Esophagus muscularis mucosa (tissue), 4 donors: ENCODE results near the gene TRIAP1. TPM values are rescaled to one million over a fixed set of nuclear protein-coding genes. Genes with fewer than 3 reads are reported as not detected.

Experiments
- DNase-seq: peaks from one replicate; pipeline ENCODE4 v3.0.0-alpha.2; 2017; ENCODE audit errors: extremely low spot score
- H3K27ac ChIP-seq, 4 donors: fragments of 200-600 bp; sonication (generic); replicated peaks in 1 of 4; 1 replicate in 3 of 4; 2 replicates in 1 of 4; pipeline ENCODE4 v1.5.1; 2016 to 2019; ENCODE audit warnings: mild to moderate bottlenecking in 1 of 4
- H3K27me3 ChIP-seq, 4 donors: fragments of 200-600 bp; sonication (generic); one replicate each; pipeline versions ENCODE4 v1.5.1 to v1.6.0; 2016 to 2019
- H3K36me3 ChIP-seq, 4 donors: fragments of 200-600 bp; sonication (generic); one replicate each; pipeline ENCODE4 v1.5.1; 2016 to 2019
- H3K4me1 ChIP-seq, 4 donors: fragments of 200-600 bp; sonication (generic); one replicate each; pipeline ENCODE4 v1.5.1; 2016 to 2019
- H3K4me3 ChIP-seq, 4 donors: fragments of 200-600 bp; sonication (generic); 1 replicate in 2 of 4; 2 replicates in 2 of 4; pipeline ENCODE4 v1.5.1; 2016 to 2019; ENCODE audit warnings: mild to moderate bottlenecking in 4 of 4, moderate library complexity in 1 of 4
- H3K9me3 ChIP-seq, 4 donors: fragments of 200-600 bp; sonication (generic); 1 replicate in 3 of 4; 2 replicates in 1 of 4; pipeline ENCODE4 v1.5.1; 2016 to 2019
- CTCF ChIP-seq, 3 experiments: fragments of 200-600 bp in 2 of 3; fragments of 450-650 bp in 1 of 3; sonication (generic) in 2 of 3; IDR thresholded peaks; one replicate each; pipeline ENCODE4 v1.5.1; 2017 to 2019; ENCODE audit warnings: antibody characterized with exemption in 3 of 3, mild to moderate bottlenecking in 2 of 3, moderate library complexity in 1 of 3
- EP300 ChIP-seq: sonication (generic); formaldehyde crosslinking; IDR thresholded peaks from one replicate; pipeline ENCODE4 v1.6.1; 2017; ENCODE audit warnings: antibody characterized with exemption
- POLR2A ChIP-seq: fragments of 450-650 bp; IDR thresholded peaks from one replicate; pipeline ENCODE4 v1.6.1; 2017; ENCODE audit warnings: antibody characterized with exemption, moderate library complexity, mild to moderate bottlenecking, low read depth
- POLR2AphosphoS5 ChIP-seq, 2 donors: sonication (generic); formaldehyde crosslinking; IDR thresholded peaks; one replicate each; pipeline ENCODE4 v1.6.1; 2017; ENCODE audit warnings: antibody characterized with exemption in 2 of 2
- WGBS: methylation state at CpG from one replicate; pipeline ENCODE4 v1.1.5; 2018; 5-methylcytosine and 5-hydroxymethylcytosine counted together
- intact Hi-C: fragments of 100-400 bp; cut with DNase I; formaldehyde crosslinking; loops from one replicate; pipeline ENCODE4 v1.15.1; 2023
- total RNA-seq, 4 donors: library from RNA; depleted of rRNA; stranded (reverse); fragments of >200 nt; gene quantifications; one replicate each; pipeline versions ENCODE4 v1.1.0 to v1.2.1, GENCODE V29; 2016

Gene TRIAP1
- total RNA-seq, 4 donors from 2014 or later: 9.8 to 17.7 (median 10.7) TPM

DNA sequence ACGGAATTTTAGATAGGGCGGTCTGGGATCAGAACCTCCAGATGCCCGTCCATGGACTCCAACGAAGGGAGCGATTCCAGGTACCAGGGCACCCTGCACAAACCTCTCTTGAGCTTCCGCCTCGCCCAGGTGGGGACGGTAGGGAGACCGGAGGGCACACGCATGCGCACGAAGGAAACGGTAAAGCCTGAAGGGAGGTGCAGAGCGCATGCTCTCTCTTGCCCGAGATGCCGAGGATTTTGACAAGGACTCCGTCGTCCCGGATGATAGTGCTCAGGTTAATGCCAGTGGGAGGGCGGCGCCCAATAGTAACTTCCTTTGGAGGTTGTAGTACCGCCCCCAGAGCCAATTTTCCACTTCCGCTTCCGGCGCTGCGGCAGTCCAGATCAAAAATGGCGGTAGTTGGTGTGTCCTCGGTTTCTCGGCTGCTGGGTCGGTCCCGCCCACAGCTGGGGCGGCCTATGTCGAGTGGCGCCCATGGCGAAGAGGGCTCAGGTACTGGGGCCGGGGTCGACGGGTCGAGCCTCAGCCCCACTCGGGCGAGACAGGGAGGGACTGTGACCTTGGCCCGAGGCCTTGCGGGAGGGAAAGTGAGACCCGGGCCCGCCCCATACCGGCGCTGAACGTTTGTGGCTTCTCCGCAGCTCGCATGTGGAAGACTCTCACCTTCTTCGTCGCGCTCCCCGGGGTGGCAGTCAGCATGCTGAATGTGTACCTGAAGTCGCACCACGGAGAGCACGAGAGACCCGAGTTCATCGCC lies 8.3 kb downstream of the TRIAP1 start, which contains the start of gene COX6A1:
Gene COX6A1, plus strand, starts transcription at position 379 of the 760 bp plus-strand sequence. Its CDS starts 14 bp downstream, at position 393.
- TF ChIP-seq CTCF (IDR thresholded peaks at IDR 0.05) (peak; percentile 3 to 26 (median 13)), EP300 (no peak), POLR2AphosphoS5 (IDR thresholded peaks at IDR 0.05) (peak; percentile 85 to 89), POLR2A (no peak)
- H3K4me1 ChIP-seq: peaks cover 16 to 25% (median 22%) of the 10 kb centered on the region in 4 donors
- WGBS: under 1% methylated on average over 56 of the region's 59 CpGs
- peak; percentile 98 for DNase-seq
- peak within 1 kb of the TSS; percentile 80 to 87 (median 83) for H3K27ac ChIP-seq
- peak within 1 kb of the TSS; percentile 64 to 90 (median 74) for H3K4me3 ChIP-seq
- H3K36me3 ChIP-seq: peaks cover 0 to 33% (median 26%) of the 10 kb centered on the region in 4 donors
- intact Hi-C loops: loop anchor here (1.0 kb wide), 1 partner anchor 113 kb away; no protein-coding TSS in a partner anchor
- H3K27me3 ChIP-seq: peaks cover 0 to 19% (median 0%) of the 10 kb centered on the region in 4 donors
- H3K9me3 ChIP-seq: no peaks in the 10 kb centered on the region

GRCh38 chr12:120432772-120433525 lies 13.2 kb downstream of the TRIAP1 start:
- DNase-seq: no peak
- intact Hi-C loops: no loop called here
- WGBS: 60% methylated on average over 10 of the region's 10 CpGs
- no peak overlapping the region for H3K4me3 ChIP-seq
- H3K27me3 ChIP-seq: peaks cover 0 to 34% (median 0%) of the 10 kb centered on the region in 4 donors
- TF ChIP-seq EP300 (no peak), POLR2AphosphoS5 (IDR thresholded peaks at IDR 0.05) (no peak), POLR2A (no peak), CTCF (IDR thresholded peaks at IDR 0.05) (no peak)
- no peaks in the 10 kb centered on the region for H3K9me3 ChIP-seq
- peaks cover 0 to 9% (median 2%) of the 10 kb centered on the region in 4 donors for H3K4me1 ChIP-seq
- no peaks in the 10 kb centered on the region for H3K36me3 ChIP-seq
- no peak overlapping the region for H3K27ac ChIP-seq

DNA sequence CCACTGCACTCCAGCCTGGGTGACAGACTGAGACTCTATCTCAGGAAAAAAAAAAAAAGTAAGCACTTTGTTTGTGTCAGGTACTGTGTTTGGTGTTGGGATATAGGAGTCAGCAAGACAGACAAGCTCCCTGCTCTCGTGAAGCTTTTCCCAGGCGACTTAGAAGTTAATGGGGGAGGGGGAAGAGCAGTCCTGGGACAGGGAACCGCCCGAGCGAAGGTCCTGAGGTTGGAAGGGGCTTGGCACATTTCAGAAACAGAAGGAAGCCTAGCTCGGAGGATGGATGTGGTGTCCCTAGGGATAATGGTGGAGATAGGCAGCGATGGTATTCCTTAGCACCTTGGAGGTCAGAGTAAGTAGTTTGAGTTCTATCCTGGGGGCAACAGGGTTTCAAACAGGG lies 16.8 kb downstream of the TRIAP1 start:
- Histone ChIP-seq H3K27ac (no peak overlapping the region), H3K4me3 (no peak overlapping the region), H3K9me3 (no peaks in the 10 kb centered on the region), H3K4me1 (peaks cover 0 to 5% (median 0%) of the 10 kb centered on the region in 4 donors), H3K27me3 (peaks cover 0 to 29% (median 0%) of the 10 kb centered on the region in 4 donors), H3K36me3 (no peaks in the 10 kb centered on the region)
- no peak for TF ChIP-seq CTCF (IDR thresholded peaks at IDR 0.05)
- TF ChIP-seq POLR2AphosphoS5 (IDR thresholded peaks at IDR 0.05): no peak
- TF ChIP-seq POLR2A: no peak
- TF ChIP-seq EP300: no peak
- intact Hi-C loops: no loop called here
- DNase-seq: no peak
- WGBS: 71% methylated on average over 7 of the region's 7 CpGs

GRCh38 chr12:120428597-120429229 lies 17.5 kb downstream of the TRIAP1 start:
- H3K9me3 ChIP-seq: no peaks in the 10 kb centered on the region
- peaks cover 0 to 5% (median 0%) of the 10 kb centered on the region in 4 donors for H3K4me1 ChIP-seq
- intact Hi-C loops: no loop called here
- TF ChIP-seq CTCF (IDR thresholded peaks at IDR 0.05): no peak
- no peak for TF ChIP-seq POLR2AphosphoS5 (IDR thresholded peaks at IDR 0.05)
- no peak for TF ChIP-seq EP300
- no peak for TF ChIP-seq POLR2A
- no peak overlapping the region for H3K4me3 ChIP-seq
- no peak overlapping the region for H3K27ac ChIP-seq
- DNase-seq: no peak
- peaks cover 0 to 23% (median 0%) of the 10 kb centered on the region in 4 donors for H3K27me3 ChIP-seq
- no peaks in the 10 kb centered on the region for H3K36me3 ChIP-seq
- 55% methylated on average over 8 of the region's 8 CpGs for WGBS
